Measurements from ENCODE around the gene EXOSC1.

- TF ChIP-seq POLR2A (IDR thresholded peaks at IDR 0.05; ENCODE audit: insufficient read depth in 1 of 2, low read depth in 2 of 2, low read length in 2 of 2) (no peak), ZNF530 (CRISPR knock-in tag; IDR thresholded peaks at IDR 0.05; ENCODE audit: low read depth) (no peak), CTCF (CRISPR knock-in tag; IDR thresholded peaks at IDR 0.05) (no peak)
Observed at GRCh38 chr10:97444212-97444611, 1.6 kb downstream of the EXOSC1 start.

All from HepG2 (cell line).